H1 (cell line): ENCODE data around the gene BTN1A1. TPM values are rescaled to one million over a fixed set of nuclear protein-coding genes. Genes with fewer than 3 reads are reported as not detected.

Source experiments
- CTCF ChIA-PET: fragments of 300-600 bp; sonication (Branson Sonifier 250); formaldehyde crosslinking; loops from one replicate; lab custom pipeline; 2021; ENCODE audit not compliant: partially characterized antibody; lab: Charles Lee
- POLR2A ChIA-PET: fragments of 300-600 bp; sonication (Branson Sonifier 250); formaldehyde crosslinking; loops from one replicate; lab custom pipeline; 2021; ENCODE audit warnings: inconsistent platforms; ENCODE audit not compliant: partially characterized antibody; lab: Charles Lee
- DNase-seq, 2 experiments: peaks; one replicate each; pipeline versions ENCODE4 v3.0.0 to v3.0.0-alpha.2; 2010 to 2022; ENCODE audit warnings: low spot score in 2 of 2, low read depth in 1 of 2, mixed read lengths in 1 of 2
- FAIRE-seq: peaks from 2 replicates; lab custom pipeline; 2011; peaks lifted over from hg19 to GRCh38; lab: Jason Lieb, UNC
- H2AFZ ChIP-seq: 2 replicates; pipeline ENCODE4 v1.8.1; 2012; ENCODE audit warnings: low read length, inconsistent platforms
- H2AK5ac ChIP-seq: 2 replicates; pipeline ENCODE4 v1.6.1; 2013; ENCODE audit warnings: low read depth, low read length
- H2BK120ac ChIP-seq: replicated peaks from 2 replicates; pipeline ENCODE3; 2013; ENCODE audit warnings: low read depth, low read length, inconsistent platforms
- H2BK12ac ChIP-seq: 2 replicates; pipeline ENCODE4 v1.6.1; 2013; ENCODE audit warnings: low read depth, low read length
- H2BK15ac ChIP-seq: 2 replicates; pipeline ENCODE4 v1.6.1; 2013; ENCODE audit warnings: low read length
- H2BK20ac ChIP-seq: 2 replicates; pipeline ENCODE4 v1.6.1; 2013; ENCODE audit warnings: low read length
- H2BK5ac ChIP-seq: 2 replicates; pipeline ENCODE4 v1.6.1; 2013; ENCODE audit warnings: low read depth, low read length
- H3K14ac ChIP-seq: 2 replicates; pipeline ENCODE4 v1.6.1; 2013; ENCODE audit warnings: inconsistent platforms; ENCODE audit not compliant: insufficient read length
- H3K18ac ChIP-seq: 2 replicates; pipeline ENCODE4 v1.6.1; 2013; ENCODE audit warnings: low read length; ENCODE audit errors: extremely low read depth
- H3K23ac ChIP-seq: 2 replicates; pipeline ENCODE4 v1.6.1; 2013; ENCODE audit warnings: inconsistent platforms; ENCODE audit not compliant: insufficient read length
- H3K23me2 ChIP-seq: 2 replicates; pipeline ENCODE4 v1.6.1; 2013; ENCODE audit warnings: low read depth, low read length
- H3K27ac ChIP-seq: 2 replicates; pipeline ENCODE4 v1.6.1; 2011; ENCODE audit warnings: low read depth, low read length, inconsistent platforms
- H3K27me3 ChIP-seq, 4 experiments: replicated peaks in 1 of 4; 1 replicate in 1 of 4; 2 replicates in 3 of 4; pipeline versions ENCODE4 v1.6.1 to v1.8.1; 2011 to 2013; ENCODE audit warnings: low read length in 3 of 4, mild to moderate bottlenecking in 3 of 4, inconsistent platforms in 2 of 4, mixed read lengths in 2 of 4, moderate library complexity in 1 of 4; ENCODE audit not compliant: control insufficient read depth in 3 of 4, insufficient read depth in 3 of 4; ENCODE audit errors: extremely low read depth in 1 of 4
- H3K36me3 ChIP-seq, 4 experiments: 2 replicates each; pipeline versions ENCODE4 v1.6.1 to v1.8.1; 2011 to 2013; ENCODE audit warnings: mild to moderate bottlenecking in 4 of 4, low read length in 3 of 4, moderate library complexity in 2 of 4, control low read depth in 1 of 4, inconsistent platforms in 1 of 4; ENCODE audit not compliant: insufficient read depth in 4 of 4, control insufficient read depth in 2 of 4
- H3K4ac ChIP-seq: replicated peaks from 2 replicates; pipeline ENCODE3; 2013; ENCODE audit warnings: low read length, low read depth, mixed read lengths, inconsistent platforms; ENCODE audit not compliant: insufficient read length
- H3K4me1 ChIP-seq, 4 experiments: replicated peaks in 1 of 4; 1 replicate in 1 of 4; 2 replicates in 3 of 4; pipeline versions ENCODE4 v1.6.1 to v1.8.1; 2011 to 2013; ENCODE audit warnings: low read length in 3 of 4, inconsistent platforms in 2 of 4, mixed read lengths in 1 of 4; ENCODE audit not compliant: insufficient read depth in 4 of 4, control insufficient read depth in 3 of 4
- H3K4me2 ChIP-seq, 2 experiments: 2 replicates each; pipeline versions ENCODE4 v1.6.1 to v1.8.1; 2011 to 2013; ENCODE audit warnings: low read depth in 2 of 2, low read length in 2 of 2, control low read depth in 1 of 2, inconsistent platforms in 1 of 2, mild to moderate bottlenecking in 1 of 2; ENCODE audit not compliant: insufficient read depth in 1 of 2
- H3K4me3 ChIP-seq, 4 experiments: fragments of 200-600, 300-600 bp in 1 of 4; sonication (generic), shearing (Covaris generic), sonication (Bioruptor Twin) in 1 of 4; 2 replicates each; pipeline versions ENCODE4 v1.5.1 to v1.8.1; 2011 to 2016; ENCODE audit warnings: low read length in 4 of 4, low read depth in 3 of 4, control low read depth in 2 of 4, inconsistent platforms in 2 of 4, mild to moderate bottlenecking in 2 of 4, mixed read lengths in 1 of 4, moderate library complexity in 1 of 4; ENCODE audit not compliant: insufficient read depth in 2 of 4; ENCODE audit errors: extremely low read depth in 1 of 4
- H3K56ac ChIP-seq: replicated peaks from 2 replicates; pipeline ENCODE3; 2013; ENCODE audit warnings: low read depth, mild to moderate bottlenecking, mixed read lengths, low read length, inconsistent platforms; ENCODE audit not compliant: insufficient read length
- H3K79me1 ChIP-seq: 2 replicates; pipeline ENCODE4 v1.6.1; 2013; ENCODE audit warnings: low read depth, low read length, control low read depth
- H3K79me2 ChIP-seq, 2 experiments: 2 replicates each; pipeline versions ENCODE4 v1.6.1 to v1.8.1; 2012 to 2013; ENCODE audit warnings: low read length in 2 of 2, mild to moderate bottlenecking in 2 of 2, inconsistent platforms in 1 of 2; ENCODE audit not compliant: insufficient read depth in 2 of 2, control insufficient read depth in 1 of 2
- H3K9ac ChIP-seq, 4 experiments: replicated peaks in 1 of 4; 1 replicate in 1 of 4; 2 replicates in 3 of 4; pipeline versions ENCODE4 v1.6.1 to v1.8.1; 2011 to 2013; ENCODE audit warnings: low read depth in 3 of 4, low read length in 3 of 4, control low read depth in 2 of 4, mild to moderate bottlenecking in 2 of 4, moderate library complexity in 2 of 4, inconsistent platforms in 1 of 4; ENCODE audit errors: extremely low read depth in 1 of 4
- H3K9me3 ChIP-seq, 2 experiments: 2 replicates each; pipeline versions ENCODE4 v1.6.1 to v1.8.1; 2012 to 2013; ENCODE audit warnings: mild to moderate bottlenecking in 2 of 2, moderate library complexity in 2 of 2, control low read depth in 1 of 2, inconsistent platforms in 1 of 2, low read depth in 1 of 2, low read length in 1 of 2, mixed read lengths in 1 of 2; ENCODE audit not compliant: insufficient read depth in 2 of 2
- H4K20me1 ChIP-seq, 2 experiments: replicated peaks in 1 of 2; 2 replicates each; pipeline versions ENCODE3 to v1.8.1; 2011 to 2013; ENCODE audit warnings: inconsistent platforms in 2 of 2, low read length in 2 of 2, mild to moderate bottlenecking in 1 of 2; ENCODE audit not compliant: insufficient read depth in 2 of 2, control insufficient read depth in 1 of 2
- H4K5ac ChIP-seq: 2 replicates; pipeline ENCODE4 v1.6.1; 2013; ENCODE audit warnings: low read length, low read depth, mixed read lengths, inconsistent platforms; ENCODE audit not compliant: insufficient read length
- H4K8ac ChIP-seq: 2 replicates; pipeline ENCODE4 v1.8.0; 2013; ENCODE audit warnings: mild to moderate bottlenecking, moderate library complexity, low read length, inconsistent platforms; ENCODE audit not compliant: insufficient read depth; ENCODE audit errors: extremely low read depth
- H4K91ac ChIP-seq: replicated peaks from 2 replicates; pipeline ENCODE3; 2013; ENCODE audit warnings: low read length, mixed read lengths, inconsistent platforms; ENCODE audit not compliant: insufficient read length
- CREB1 ChIP-seq: IDR thresholded peaks from 2 replicates; pipeline ENCODE4 v1.6.1; 2012; ENCODE audit warnings: inconsistent platforms
- EP300 ChIP-seq, 2 experiments: IDR thresholded peaks; 1 replicate in 1 of 2; 2 replicates in 1 of 2; pipeline ENCODE4 v1.6.1; 2011 to 2012; ENCODE audit warnings: low read depth in 2 of 2, low read length in 2 of 2, mild to moderate bottlenecking in 2 of 2, borderline replicate concordance in 1 of 2, inconsistent platforms in 1 of 2, moderate library complexity in 1 of 2
- NANOG ChIP-seq: IDR thresholded peaks from 2 replicates; pipeline ENCODE4 v1.6.1; 2011; ENCODE audit warnings: low read length, low read depth, mild to moderate bottlenecking, inconsistent platforms; ENCODE audit not compliant: insufficient read depth, poor library complexity, severe bottlenecking
- RNF2 ChIP-seq: fragments of 200-900, 300-1000 bp; sonication (generic); IDR thresholded peaks from 2 replicates; pipeline ENCODE4 v1.7.1; 2016; ENCODE audit warnings: borderline replicate concordance, low read depth, mild to moderate bottlenecking, antibody characterized with exemption, low read length; ENCODE audit not compliant: poor library complexity, severe bottlenecking; ENCODE audit errors: missing control alignments
- SIX5 ChIP-seq: IDR thresholded peaks from 2 replicates; pipeline ENCODE4 v1.6.1; 2011; ENCODE audit warnings: mild to moderate bottlenecking, low read depth, low read length
- WGBS, 2 experiments: shearing (Covaris generic) in 1 of 2; methylation state at CpG; one replicate each; pipeline versions ENCODE4 v1.1.6 to v1.1.7; 2013 to 2015; ENCODE audit warnings: low lambda C conversion rate in 2 of 2, mixed read lengths in 2 of 2, inconsistent platforms in 1 of 2, low coverage in 1 of 2, missing lambda C conversion rate in 1 of 2; ENCODE audit not compliant: insufficient replicate concordance in 2 of 2, insufficient coverage in 1 of 2, insufficient read length in 1 of 2; ENCODE audit errors: extremely low coverage in 1 of 2, missing lambda C conversion rate in 1 of 2; 5-methylcytosine and 5-hydroxymethylcytosine counted together
- polyA plus RNA-seq, 7 experiments: library from polyadenylated mRNA; depleted of rRNA in 3 of 7; stranded (reverse) in 5 of 7; unstranded in 2 of 7; fragments of >200 nt in 5 of 7; fragments of 200-250 nt in 2 of 7; gene quantifications; 1 replicate in 5 of 7; 2 replicates in 1 of 7; 4 replicates in 1 of 7; pipeline versions ENCODE4 v1.2.1 to v1.2.3, GENCODE V29; 2011 to 2013; ENCODE audit warnings: missing spikeins in 2 of 7, mixed read lengths in 2 of 7
- total RNA-seq: library from RNA; stranded (reverse); fragmentation: NEBNext Ultra II Directional; extraction: Animal tissue kit (Norgen Biotek cat#: 25700); gene quantifications from 2 replicates; pipeline ENCODE4 v1.2.1, GENCODE V29; 2021
- TF ChIP-seq, protein P1 (sequence below): IDR thresholded peaks from 2 replicates; pipeline ENCODE4 v1.6.1; 2012; ENCODE audit warnings: inconsistent platforms

BTN1A1 gene
- total and polyA plus RNA-seq, 2 of the 8 experiments (the other 6 are each of a cell fraction or from before 2014, with no cell fraction given), result 0.28 to 0.35 TPM

DNA sequence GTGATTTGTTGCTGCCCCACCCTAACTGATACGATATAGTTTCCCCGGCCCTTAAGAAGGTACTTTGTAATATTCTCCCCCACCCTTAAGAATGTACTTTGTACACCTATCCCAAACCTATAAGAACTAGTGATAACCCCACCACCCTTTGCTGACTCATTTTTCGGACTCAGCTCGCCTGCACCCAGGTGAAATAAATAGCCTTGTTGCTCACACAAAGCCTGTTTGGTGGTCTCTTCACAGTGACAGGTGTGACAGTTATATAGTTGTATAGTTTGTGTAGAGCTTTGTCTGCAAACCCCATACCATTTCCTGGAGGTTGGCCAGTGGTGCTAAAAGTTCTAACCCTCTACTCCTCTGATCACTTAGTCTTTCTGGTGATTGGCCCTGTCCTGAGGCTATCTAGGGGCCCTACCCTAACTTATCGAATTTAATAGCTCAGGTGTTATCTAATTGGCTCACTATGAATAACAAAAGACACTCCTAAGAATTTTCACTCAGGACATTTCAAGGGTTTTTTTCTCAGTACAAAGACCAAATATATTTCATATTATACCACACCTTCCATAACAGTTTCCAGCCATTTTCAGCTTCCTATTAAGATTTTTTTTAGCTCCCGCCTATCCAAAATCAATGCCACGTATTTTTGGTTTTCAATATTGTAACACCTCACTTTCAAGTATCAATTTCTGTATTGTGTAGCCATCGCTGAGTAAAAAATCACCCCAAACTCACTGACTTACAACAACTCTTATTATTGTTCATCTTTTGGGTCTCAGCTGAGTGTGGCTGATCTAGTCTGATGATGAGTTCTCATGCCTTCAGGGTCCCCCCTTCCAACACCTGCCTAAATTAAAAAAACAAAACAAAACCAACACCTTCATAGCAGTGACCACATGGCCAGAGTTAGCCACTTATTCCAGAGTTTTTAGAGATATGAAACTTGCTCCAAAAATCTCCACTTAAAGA, 9.8 kb upstream of the BTN1A1 start:
- TF ChIP-seq CREB1 (no peak), RNF2 (no peak), NANOG (no peak), EP300 (IDR thresholded peaks at IDR 0.05; ENCODE audit: borderline replicate concordance in 1 of 2, low read depth in 2 of 2, low read length in 2 of 2) (no peak), SIX5 (no peak)
- TF ChIP-seq, protein P1, sequence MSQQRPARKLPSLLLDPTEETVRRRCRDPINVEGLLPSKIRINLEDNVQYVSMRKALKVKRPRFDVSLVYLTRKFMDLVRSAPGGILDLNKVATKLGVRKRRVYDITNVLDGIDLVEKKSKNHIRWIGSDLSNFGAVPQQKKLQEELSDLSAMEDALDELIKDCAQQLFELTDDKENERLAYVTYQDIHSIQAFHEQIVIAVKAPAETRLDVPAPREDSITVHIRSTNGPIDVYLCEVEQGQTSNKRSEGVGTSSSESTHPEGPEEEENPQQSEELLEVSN, result no peak
- Histone ChIP-seq H4K20me1 (no peaks in the 10 kb centered on the region), H3K27me3 (no peaks in the 10 kb centered on the region; a peak in 1 of 7 replicates), H2AK5ac (no peak overlapping the region), H2BK5ac (no peak overlapping the region), H3K4me3 (no peak overlapping the region), H3K56ac (no peak overlapping the region), H3K4me2 (no peak overlapping the region), H4K91ac (no peak overlapping the region), H3K36me3 (no peaks in the 10 kb centered on the region), H3K79me2 (no peaks in the 10 kb centered on the region), H3K9me3 (0 out of 4 replicates have a peak, but pooled peaks cover 0 to 3% of the 10 kb centered on the region in 2 experiments), H3K4ac (no peak overlapping the region), H2BK12ac (no peak overlapping the region), H3K23ac (no peak overlapping the region), H3K79me1 (no peaks in the 10 kb centered on the region), H2AFZ (no peak overlapping the region), H3K4me1 (peaks cover 0 to 3% (median under 1%) of the 10 kb centered on the region in 4 experiments; a peak in 1 of 7 replicates), H3K18ac (no peak overlapping the region), H2BK20ac (no peak overlapping the region), H4K8ac (no peak overlapping the region), H2BK120ac (no peak overlapping the region), H2BK15ac (no peak overlapping the region), H3K9ac (no peak overlapping the region), H3K23me2 (no peaks in the 10 kb centered on the region), H3K27ac (no peak overlapping the region), H3K14ac (no peak overlapping the region), H4K5ac (no peak overlapping the region)
- 88% methylated on average over 8 of the region's 8 CpGs; no CpG with 5 or more reads in 1 of the 2 experiments for WGBS, 2 experiments
- ChIA-PET CTCF (interaction anchor here (0.8 to 1.6 kb wide), 2 partner anchors 54 to 149 kb away, joined by 3 to 6 read pairs; no protein-coding TSS in a partner anchor), POLR2A (no interaction called here)
- FAIRE-seq (no peak), DNase-seq (no peak)
